Erythroblast (primary cell): ENCODE results near the gene TMEM164.

ENCODE experiments used
- GATA1 ChIP-seq: IDR thresholded peaks from 2 replicates; pipeline ENCODE4 v1.6.1; 2011; ENCODE audit warnings: low read depth, mild to moderate bottlenecking, control low read depth, low read length, moderate library complexity
- POLR2A ChIP-seq: IDR thresholded peaks from 2 replicates; pipeline ENCODE4 v1.6.1; 2011; ENCODE audit warnings: mild to moderate bottlenecking, low read length

GRCh38 chrX:110219920-110220319 is 217.0 kb downstream of the TMEM164 start:
- TF ChIP-seq POLR2A (no peak), GATA1 (no peak)
